Endometrial microvascular endothelial cells (primary cell): ENCODE results near the gene WDR81. TPM values are rescaled to one million over a fixed set of nuclear protein-coding genes. Genes with fewer than 3 reads are reported as not detected.
"Not testable (repeated sequence)": the region's sequence is repeated elsewhere in the genome, so short reads cannot be mapped to it uniquely, and the experiment has no call there.

Source experiments
- in situ Hi-C: cut with HindIII; loops from 2 replicates; pipeline ENCODE4 v1.10.0; 2017; ENCODE audit warnings: low sequenced_read_pairs, low pct_unique_long_range_greater_than_20kb; ENCODE audit errors: inconsistent ontology term
- total RNA-seq: library from RNA; depleted of rRNA; stranded (reverse); fragments of >200 nt; gene quantifications from one replicate; pipeline ENCODE4 v1.2.3, GENCODE V29; 2015; ENCODE audit errors: inconsistent ontology term

Gene WDR81
- total RNA-seq, 1 donor from 2014 or later = 24.2 TPM

GRCh38 chr17:1711804-1712203 lies 12.7 kb upstream of the WDR81 start:
- in situ Hi-C loops = no loop called here

- in situ Hi-C loops = no loop called here
These were observed 12.2 kb upstream of the WDR81 start for GRCh38 chr17:1712271-1712670.

- in situ Hi-C loops = no loop called here
These were observed 11.2 kb upstream of the WDR81 start for GRCh38 chr17:1713160-1713877.

DNA sequence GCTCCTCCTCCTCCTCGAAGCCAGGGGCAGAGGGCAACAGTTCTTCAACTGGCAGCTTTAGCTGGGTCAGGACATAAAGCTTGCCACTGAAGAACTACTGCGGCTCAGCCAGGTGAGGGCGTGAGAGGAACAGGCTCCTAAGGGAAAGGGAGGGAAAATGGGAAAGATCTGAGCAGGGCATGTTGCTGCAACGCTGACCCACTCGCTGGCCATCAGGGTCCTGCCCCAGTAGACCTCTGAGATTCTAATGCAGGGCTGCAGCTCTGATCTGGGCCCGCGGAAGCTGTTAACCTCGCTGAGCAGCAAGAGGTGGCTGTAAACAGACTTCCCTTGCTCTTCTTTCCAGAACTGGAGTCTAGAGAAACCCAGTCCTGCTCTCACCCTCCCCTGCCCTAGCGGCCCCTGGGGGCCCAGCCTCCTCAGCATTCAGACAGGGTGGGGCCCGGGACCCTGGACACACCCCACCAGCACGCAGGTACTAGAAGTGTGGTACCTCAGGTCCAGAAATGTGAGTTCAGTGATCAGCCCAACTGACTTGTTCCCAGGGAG lies 10.6 kb upstream of the WDR81 start:
- in situ Hi-C loops = no loop called here

DNA sequence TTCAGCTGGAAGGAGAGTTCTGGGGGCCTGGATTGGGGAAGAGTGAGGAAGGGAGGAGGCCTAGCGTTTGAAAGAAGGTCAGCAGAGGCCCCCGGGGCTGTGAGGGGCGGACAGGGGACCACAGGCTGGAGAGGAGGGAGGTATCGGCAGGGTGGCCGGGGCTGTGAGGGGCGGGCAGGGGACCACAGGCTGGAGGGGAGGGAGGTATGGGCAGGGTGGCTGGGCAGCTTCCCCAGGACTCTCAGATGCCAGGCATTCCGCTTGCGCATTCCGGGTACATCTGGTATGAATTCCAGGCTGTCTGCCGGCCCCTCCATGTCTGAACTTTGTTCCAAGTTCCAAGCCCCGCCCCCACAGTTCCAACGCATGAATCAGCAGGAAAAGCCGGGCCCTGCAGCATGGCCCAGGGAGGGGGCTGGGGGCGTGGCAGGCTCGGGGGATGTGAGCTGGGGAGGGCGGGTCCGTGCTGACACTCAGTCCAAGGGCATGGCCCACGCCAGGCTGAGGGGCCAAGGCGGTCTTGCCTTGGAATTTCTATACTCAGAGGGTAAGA lies 10.0 kb upstream of the WDR81 start:
- in situ Hi-C loops = no loop called here

- in situ Hi-C loops = no loop called here
These were observed 9.3 kb upstream of the WDR81 start for GRCh38 chr17:1714980-1715802.

- in situ Hi-C loops = no loop called here
These were observed 8.8 kb upstream of the WDR81 start for GRCh38 chr17:1715803-1716075.

GRCh38 chr17:1716076-1716911 lies 8.2 kb upstream of the WDR81 start:
- in situ Hi-C loops = no loop called here

- in situ Hi-C loops = no loop called here
These were observed 7.4 kb upstream of the WDR81 start for GRCh38 chr17:1716912-1717695.

DNA sequence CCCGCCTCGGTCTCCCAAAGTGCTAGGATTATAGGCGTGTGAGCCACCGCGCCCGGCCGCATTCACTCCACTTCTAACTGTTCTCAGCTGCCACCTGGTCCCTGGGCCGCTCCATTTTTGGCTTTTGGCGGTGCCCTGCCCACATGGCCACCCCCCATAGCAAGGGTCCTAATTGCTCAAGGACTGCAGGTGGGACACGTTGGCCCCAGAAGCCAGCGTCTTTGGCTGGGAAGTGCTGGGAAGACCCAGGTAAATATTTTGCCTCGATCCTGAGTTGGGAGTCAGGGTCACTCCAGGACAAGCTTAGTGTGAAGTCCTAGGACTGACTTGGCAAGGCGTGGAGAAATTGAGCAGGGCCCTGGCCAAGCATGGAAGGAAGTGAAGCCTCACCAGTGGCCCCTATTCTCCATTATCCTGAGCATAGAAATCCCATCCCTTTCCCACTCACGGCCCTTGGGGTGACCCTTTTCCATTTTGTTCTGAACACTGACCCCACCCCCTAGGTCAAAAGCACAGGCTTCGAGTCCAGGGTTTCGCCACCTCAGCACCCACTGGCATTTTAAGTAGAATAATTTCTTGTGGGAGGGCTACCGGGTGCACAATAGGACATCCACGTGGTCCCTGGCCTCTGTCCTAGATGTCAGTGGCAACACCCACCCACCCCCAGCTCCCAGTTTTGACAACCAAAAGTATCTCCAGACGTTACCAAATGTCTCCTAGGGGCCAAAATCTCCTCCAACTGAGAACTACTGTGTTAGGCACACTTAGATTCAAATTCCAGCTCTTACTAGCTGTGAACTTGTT lies 5.9 kb upstream of the WDR81 start:
- in situ Hi-C loops = no loop called here

DNA sequence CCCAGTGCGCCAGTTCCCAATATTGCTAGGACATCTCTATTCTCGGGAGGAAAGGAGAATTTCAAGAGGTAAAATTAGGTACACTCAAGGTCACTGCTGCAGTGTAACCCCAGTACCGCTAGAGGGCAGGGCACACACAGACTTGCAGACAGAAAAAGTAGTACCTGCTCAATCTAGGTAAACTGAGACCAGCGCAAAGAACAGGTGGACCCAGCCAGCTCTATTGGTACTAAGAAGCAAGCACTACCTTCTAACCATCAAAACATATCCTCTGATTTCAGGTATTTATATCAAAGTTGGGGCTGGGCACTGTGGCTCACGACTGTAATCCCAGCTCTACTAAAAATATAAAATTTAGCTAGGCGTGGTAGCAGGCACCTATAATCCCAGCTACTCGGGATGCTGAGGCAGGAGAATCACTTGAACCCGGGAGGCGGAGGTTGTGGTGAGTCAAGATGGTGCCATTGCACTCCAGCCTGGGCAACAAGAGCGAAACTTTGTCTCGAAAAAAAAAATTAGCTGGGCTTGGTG lies 3.6 kb upstream of the WDR81 start:
- in situ Hi-C loops = no loop called here

GRCh38 chr17:1722022-1722421 lies 2.5 kb upstream of the WDR81 start:
- in situ Hi-C loops = not testable (repeated sequence)

DNA sequence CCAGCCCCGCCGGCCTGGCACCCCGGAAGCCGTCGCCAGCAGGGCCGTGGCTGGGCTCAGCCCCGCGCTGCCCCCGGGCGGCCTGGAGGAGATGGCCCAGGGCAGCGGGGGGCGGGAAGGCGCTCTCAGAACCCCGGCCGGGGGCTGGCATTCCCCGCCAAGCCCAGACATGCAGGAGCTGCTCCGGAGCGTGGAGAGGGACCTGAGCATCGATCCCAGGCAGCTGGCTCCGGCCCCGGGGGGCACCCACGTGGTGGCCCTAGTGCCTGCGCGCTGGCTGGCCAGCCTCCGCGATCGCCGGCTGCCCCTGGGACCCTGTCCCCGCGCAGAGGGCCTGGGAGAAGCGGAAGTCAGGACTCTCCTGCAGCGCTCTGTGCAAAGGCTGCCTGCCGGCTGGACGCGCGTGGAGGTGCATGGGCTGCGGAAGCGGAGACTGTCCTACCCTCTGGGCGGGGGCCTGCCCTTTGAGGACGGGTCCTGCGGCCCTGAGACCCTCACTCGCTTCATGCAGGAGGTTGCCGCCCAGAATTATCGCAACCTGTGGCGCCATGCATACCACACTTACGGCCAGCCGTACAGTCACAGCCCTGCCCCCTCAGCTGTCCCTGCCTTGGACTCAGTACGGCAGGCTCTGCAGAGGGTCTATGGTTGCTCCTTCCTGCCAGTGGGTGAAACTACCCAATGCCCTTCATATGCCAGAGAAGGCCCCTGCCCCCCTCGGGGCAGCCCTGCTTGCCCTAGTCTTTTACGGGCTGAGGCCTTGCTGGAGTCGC lies 551 bp downstream of the WDR81 start:
- in situ Hi-C loops = no loop called here

GRCh38 chr17:1725642-1726511 lies 1.4 kb downstream of the WDR81 start:
- in situ Hi-C loops = no loop called here

DNA sequence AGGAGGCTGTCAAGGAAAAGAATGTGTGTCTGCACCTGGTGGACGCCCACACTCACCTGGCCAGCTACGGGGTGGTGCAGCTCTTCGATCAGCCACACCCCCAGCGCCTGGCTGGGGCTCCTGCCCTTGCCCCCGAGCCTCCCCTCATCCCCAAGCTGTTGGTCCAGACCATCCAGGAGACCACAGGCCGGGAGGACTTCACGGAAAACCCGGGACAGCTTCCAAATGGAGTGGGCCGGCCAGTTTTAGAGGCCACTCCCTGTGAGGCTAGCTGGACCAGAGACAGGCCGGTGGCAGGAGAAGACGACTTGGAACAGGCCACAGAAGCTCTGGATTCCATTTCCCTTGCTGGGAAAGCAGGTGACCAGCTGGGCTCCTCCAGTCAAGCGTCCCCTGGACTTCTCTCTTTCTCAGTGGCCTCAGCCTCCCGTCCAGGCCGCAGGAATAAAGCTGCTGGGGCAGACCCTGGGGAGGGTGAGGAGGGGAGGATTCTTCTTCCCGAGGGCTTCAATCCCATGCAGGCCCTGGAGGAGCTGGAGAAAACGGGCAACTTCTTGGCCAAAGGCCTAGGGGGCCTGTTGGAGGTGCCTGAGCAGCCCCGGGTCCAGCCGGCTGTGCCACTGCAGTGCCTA lies 2.2 kb downstream of the WDR81 start:
- in situ Hi-C loops = no loop called here
